Neural progenitor cell (in vitro differentiated cells): Measurements from ENCODE around the gene ACER3.

Experiments used
- CTCF ChIP-seq: fragments of 200-600 bp; sonication (generic); IDR thresholded peaks from 2 replicates; pipeline ENCODE4 v1.5.1; 2017; ENCODE audit warnings: antibody characterized with exemption, mild to moderate bottlenecking
- EZH2 ChIP-seq: fragments of 200-600 bp; sonication (generic); IDR thresholded peaks from 2 replicates; pipeline ENCODE4 v1.6.1; 2017; ENCODE audit warnings: antibody characterized with exemption, mild to moderate bottlenecking, moderate library complexity
- EZH2phosphoT487 ChIP-seq: fragments of 200-600 bp; sonication (generic); IDR thresholded peaks from 2 replicates; pipeline ENCODE4 v1.6.1; 2017; ENCODE audit warnings: antibody characterized with exemption

GRCh38 chr11:76975513-76975912, 114.8 kb downstream of the ACER3 start:
- TF ChIP-seq CTCF (no peak), EZH2 (no peak), EZH2phosphoT487 (no peak)
